Activated CD8-positive, alpha-beta T cell treated with anti-CD3 and anti-CD28 coated beads for 36 hours (primary cell): ENCODE measurements around the gene TMEM179. TPM values are rescaled to one million over a fixed set of nuclear protein-coding genes. Genes with fewer than 3 reads are reported as not detected.

Experiments
- ATAC-seq: fragments of 200-7000 bp; cut with Tn5 transposase; one replicate; pipeline ENCODE4 v1.10.0; 2021; ENCODE audit warnings: mild to moderate bottlenecking, moderate library complexity
- CTCF ChIA-PET: fragments of 350-600 bp; sonication (Branson Sonifier 250); formaldehyde crosslinking; loops from one replicate; lab custom pipeline; 2021; ENCODE audit warnings: antibody characterized with exemption; lab: Charles Lee
- POLR2A ChIA-PET: fragments of 350-600 bp; sonication (Branson Sonifier 250); formaldehyde crosslinking; loops from one replicate; lab custom pipeline; 2021; ENCODE audit warnings: antibody characterized with exemption; lab: Charles Lee
- DNase-seq: peaks from one replicate; pipeline ENCODE4 v3.0.0-alpha.2; 2020
- H3K27ac Mint-ChIP-seq: one replicate; pipeline ENCODE4 v1.8.0; 2021; ENCODE audit warnings: mild to moderate bottlenecking, mixed read lengths
- H3K27me3 Mint-ChIP-seq: one replicate; pipeline ENCODE4 v1.8.0; 2021; ENCODE audit warnings: mixed read lengths
- H3K36me3 Mint-ChIP-seq: one replicate; pipeline ENCODE4 v1.8.0; 2021; ENCODE audit warnings: low read depth, mixed read lengths
- H3K4me1 Mint-ChIP-seq: one replicate; pipeline ENCODE4 v1.8.0; 2021; ENCODE audit warnings: low read depth, mixed read lengths
- H3K4me3 Mint-ChIP-seq: one replicate; pipeline ENCODE4 v1.8.0; 2021; ENCODE audit warnings: mild to moderate bottlenecking, moderate library complexity, mixed read lengths
- H3K9me3 Mint-ChIP-seq: one replicate; pipeline ENCODE4 v1.8.0; 2021; ENCODE audit warnings: mixed read lengths
- intact Hi-C: fragments of 100-400 bp; cut with micrococcal nuclease; formaldehyde crosslinking; loops from one replicate; pipeline ENCODE4 v1.10.0; 2022
- total RNA-seq, 2 experiments: library from RNA; stranded (reverse); gene quantifications; one replicate each; pipeline ENCODE4 v1.2.3, GENCODE V29; 2021
- TF ChIP-seq, protein P1 (sequence below): fragments of 200-600 bp; IDR thresholded peaks from one replicate; pipeline ENCODE4 v1.8.0; 2022; ENCODE audit warnings: antibody characterized with exemption, mild to moderate bottlenecking

Gene TMEM179
- total RNA-seq, 2 experiments from 2014 or later: not detected

DNA sequence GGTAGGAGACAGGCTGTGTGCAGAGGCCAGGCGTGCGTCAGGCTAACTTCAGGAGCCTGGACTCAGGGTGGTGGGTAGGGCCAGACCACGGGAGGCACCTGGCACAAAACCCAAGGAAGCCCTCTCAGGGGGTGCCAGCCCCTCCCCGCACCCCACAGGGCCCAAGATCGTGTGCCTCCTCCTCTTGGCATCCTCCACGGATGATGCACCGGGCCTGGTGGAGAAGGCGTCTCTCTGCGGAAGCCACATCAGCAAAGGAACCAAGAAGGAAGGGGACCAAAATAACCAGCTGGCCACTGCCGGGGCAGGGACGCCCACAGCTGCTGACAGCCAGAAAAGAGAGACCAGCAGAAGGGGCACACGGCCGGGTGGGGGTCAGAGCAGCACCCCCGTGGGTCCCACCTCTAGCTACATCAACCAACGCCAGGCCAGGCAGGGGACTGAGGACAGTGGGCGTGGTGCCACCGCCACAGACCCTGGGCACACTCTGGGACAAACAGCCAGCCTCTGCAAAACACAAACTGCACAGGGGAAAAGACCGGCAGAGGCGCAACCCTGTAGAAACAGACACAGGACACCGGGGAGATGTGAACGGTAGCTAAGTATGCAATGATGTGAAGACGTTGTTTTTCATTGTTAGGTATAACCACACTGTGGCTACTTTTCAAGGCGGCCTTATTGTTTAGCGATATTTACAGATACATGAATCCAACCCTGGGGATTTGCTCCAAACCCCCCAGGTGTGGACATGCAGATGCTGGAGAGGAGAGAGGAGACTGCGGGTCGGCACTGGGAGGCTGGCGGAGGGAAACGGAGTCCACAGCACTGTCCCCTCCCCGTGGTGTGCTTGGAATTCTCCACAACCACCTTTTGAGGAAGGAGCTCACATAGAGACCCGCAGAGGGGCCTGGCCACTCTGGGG, 51.1 kb downstream of the TMEM179 start:
- ChIA-PET CTCF (no interaction called here), POLR2A (no interaction called here)
- no peak for DNase-seq

DNA sequence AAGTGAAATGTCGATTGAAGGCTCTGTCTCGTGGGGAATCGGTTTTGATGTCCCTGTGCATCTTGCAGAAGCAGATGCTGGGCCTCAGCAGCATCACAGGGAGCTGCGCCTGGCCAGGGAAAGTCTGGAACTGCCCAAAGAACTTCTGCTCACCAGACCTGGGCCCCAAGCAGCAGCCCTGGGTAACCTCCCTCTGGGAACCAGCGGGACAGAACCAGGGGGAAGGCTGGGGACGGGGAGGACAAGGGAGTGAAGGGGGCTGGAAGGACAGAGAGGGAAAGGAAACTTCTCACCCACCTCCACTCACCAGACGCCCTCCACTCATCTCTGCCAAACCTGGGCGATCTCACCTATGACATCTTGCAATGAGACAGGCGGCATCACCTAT, 51.8 kb downstream of the TMEM179 start:
- Mint-ChIP-seq H3K27ac (no peak overlapping the region), H3K9me3 (no peaks in the 10 kb centered on the region), H3K27me3 (peaks cover 4% of the 10 kb centered on the region), H3K4me1 (no peaks in the 10 kb centered on the region), H3K4me3 (no peak overlapping the region), H3K36me3 (no peaks in the 10 kb centered on the region)
- TF ChIP-seq, protein P1, sequence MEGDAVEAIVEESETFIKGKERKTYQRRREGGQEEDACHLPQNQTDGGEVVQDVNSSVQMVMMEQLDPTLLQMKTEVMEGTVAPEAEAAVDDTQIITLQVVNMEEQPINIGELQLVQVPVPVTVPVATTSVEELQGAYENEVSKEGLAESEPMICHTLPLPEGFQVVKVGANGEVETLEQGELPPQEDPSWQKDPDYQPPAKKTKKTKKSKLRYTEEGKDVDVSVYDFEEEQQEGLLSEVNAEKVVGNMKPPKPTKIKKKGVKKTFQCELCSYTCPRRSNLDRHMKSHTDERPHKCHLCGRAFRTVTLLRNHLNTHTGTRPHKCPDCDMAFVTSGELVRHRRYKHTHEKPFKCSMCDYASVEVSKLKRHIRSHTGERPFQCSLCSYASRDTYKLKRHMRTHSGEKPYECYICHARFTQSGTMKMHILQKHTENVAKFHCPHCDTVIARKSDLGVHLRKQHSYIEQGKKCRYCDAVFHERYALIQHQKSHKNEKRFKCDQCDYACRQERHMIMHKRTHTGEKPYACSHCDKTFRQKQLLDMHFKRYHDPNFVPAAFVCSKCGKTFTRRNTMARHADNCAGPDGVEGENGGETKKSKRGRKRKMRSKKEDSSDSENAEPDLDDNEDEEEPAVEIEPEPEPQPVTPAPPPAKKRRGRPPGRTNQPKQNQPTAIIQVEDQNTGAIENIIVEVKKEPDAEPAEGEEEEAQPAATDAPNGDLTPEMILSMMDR: no peak
- DNase-seq (no peak), ATAC-seq (no peak)
- intact Hi-C loops: no loop called here
- ChIA-PET POLR2A (no interaction called here), CTCF (no interaction called here)

More for the DNA sequence above, 51.1 kb downstream of the TMEM179 start:
- no peak for ATAC-seq
- intact Hi-C loops: no loop called here
- Mint-ChIP-seq H3K27me3 (peaks cover 2% of the 10 kb centered on the region), H3K9me3 (no peaks in the 10 kb centered on the region), H3K4me1 (no peaks in the 10 kb centered on the region), H3K36me3 (no peaks in the 10 kb centered on the region), H3K27ac (no peak overlapping the region), H3K4me3 (no peak overlapping the region)
- TF ChIP-seq, protein P1: no peak

DNA sequence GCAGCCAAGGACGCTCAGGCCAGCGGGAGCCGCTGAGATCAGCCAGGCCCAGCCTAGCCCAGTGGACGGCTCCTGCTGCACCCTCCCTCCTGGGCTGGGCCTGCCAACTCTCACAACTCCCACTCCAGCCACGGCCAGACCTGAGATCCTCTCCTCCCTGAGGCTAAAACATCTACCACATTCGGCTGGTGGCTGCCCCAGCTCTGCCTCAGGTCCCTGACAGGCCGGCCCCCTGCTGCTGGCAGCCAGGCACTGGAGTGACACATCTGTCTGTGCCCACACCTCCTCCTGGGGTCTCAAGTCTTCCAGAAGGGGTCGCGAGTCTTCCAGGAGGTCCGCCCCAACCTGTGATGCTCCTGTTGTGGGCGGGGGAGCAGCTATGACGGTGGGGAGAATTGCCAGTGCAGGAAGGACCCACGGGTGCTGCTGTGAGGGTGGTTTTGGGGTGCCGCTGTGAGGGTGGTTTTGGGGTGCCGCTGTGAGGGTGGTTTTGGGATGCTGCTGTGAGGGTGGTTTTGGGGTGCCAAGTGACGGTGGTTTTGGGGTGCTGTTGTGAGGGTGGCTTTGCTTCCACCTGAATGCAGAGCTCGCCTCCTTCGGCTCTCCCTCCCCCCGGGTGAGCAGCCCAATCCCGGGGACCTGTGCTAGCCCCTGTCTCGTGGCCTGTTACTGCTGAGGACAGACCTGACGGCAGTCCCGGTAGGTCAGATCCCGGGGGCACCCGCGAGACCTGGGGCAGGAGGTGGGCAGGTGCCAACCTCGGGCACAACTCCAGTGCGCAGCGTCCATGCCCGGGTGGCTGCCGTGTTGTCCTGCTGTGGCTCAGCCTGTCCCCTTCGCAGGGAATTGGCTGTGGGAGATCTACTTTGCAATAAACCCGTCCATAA, 52.5 kb downstream of the TMEM179 start:
- ChIA-PET CTCF (no interaction called here), POLR2A (no interaction called here)
- Mint-ChIP-seq H3K27ac (no peak overlapping the region), H3K4me1 (no peaks in the 10 kb centered on the region), H3K9me3 (no peaks in the 10 kb centered on the region), H3K4me3 (no peak overlapping the region), H3K36me3 (no peaks in the 10 kb centered on the region), H3K27me3 (peaks cover 4% of the 10 kb centered on the region)
- DNase-seq (no peak), ATAC-seq (no peak)
- TF ChIP-seq, protein P1: no peak
- intact Hi-C loops: no loop called here

DNA sequence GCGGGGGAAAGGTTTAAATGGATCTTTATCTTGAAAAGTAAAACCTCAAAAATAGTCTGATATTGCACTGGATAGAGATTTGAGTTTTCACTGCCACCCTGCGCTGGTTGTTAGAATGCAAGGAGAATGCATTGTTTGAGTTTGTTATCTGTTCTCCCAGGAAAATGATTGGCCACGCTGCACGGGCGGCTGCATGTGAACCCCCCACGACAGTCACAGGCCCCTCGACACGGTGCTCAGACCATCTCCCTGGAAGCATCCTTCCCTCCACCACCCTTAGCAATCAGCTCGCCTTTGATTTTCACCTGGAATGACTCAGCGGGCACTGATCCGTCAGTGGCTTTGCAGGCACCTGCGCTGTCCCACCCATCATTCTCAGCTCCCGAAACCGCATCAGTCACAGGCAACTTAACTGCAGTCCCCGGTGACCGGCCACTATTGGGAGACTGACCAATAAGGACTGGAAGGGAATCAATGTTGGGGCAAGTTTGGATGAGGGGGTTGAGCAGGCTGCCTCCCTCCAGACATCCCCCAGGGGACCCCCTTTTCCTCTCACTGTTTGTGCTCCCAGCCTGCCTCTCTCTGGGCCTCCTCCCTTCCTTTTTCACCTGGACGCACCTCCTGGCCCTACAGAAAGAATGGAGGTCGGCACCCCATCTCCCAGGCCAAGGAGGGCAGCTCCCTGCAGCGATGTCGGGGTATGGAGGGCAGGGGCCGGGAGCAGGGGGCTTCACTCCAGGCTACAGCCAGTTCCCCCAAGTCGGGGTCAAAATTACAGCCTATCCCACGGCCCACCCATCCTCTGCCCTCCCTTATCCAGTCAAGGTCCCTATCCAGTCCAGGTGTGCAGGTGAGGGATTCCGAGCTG, 53.5 kb downstream of the TMEM179 start:
- no peaks in the 10 kb centered on the region for H3K36me3 Mint-ChIP-seq
- H3K4me3 Mint-ChIP-seq: no peak overlapping the region
- no peak for DNase-seq
- POLR2A ChIA-PET: interaction anchor here (0.8 kb wide), 1 partner anchor 201 kb away, joined by 3 read pairs; no protein-coding TSS in a partner anchor
- no peak overlapping the region for H3K27ac Mint-ChIP-seq
- peaks cover 4% of the 10 kb centered on the region for H3K27me3 Mint-ChIP-seq
- no peak for ATAC-seq
- intact Hi-C loops: no loop called here
- H3K4me1 Mint-ChIP-seq: no peaks in the 10 kb centered on the region
- no peaks in the 10 kb centered on the region for H3K9me3 Mint-ChIP-seq
- TF ChIP-seq, protein P1: no peak
- CTCF ChIA-PET: no interaction called here
